Smooth muscle cell (in vitro differentiated cells): Measurements from ENCODE around the gene PRM2. TPM values are rescaled to one million over a fixed set of nuclear protein-coding genes. Genes with fewer than 3 reads are reported as not detected.

Source experiments
- DNase-seq: peaks from one replicate; lab custom pipeline; 2025; ENCODE audit not compliant: unreplicated experiment; lab: John Stamatoyannopoulos, UW
- H2AFZ ChIP-seq: fragments of 200-600 bp; sonication (generic); 2 replicates; pipeline ENCODE4 v1.6.0; 2016; ENCODE audit warnings: antibody characterized with exemption, low read depth, mild to moderate bottlenecking
- H3F3A ChIP-seq: fragments of 200-600 bp; sonication (generic); 2 replicates; pipeline ENCODE4 v1.6.0; 2017; ENCODE audit warnings: antibody characterized with exemption, low read depth
- H3K27ac ChIP-seq: fragments of 200-600 bp; sonication (generic); 2 replicates; pipeline ENCODE4 v1.5.1; 2016; ENCODE audit warnings: low read depth, mild to moderate bottlenecking
- H3K27me3 ChIP-seq: fragments of 200-600 bp; sonication (generic); 2 replicates; pipeline ENCODE4 v1.6.1; 2016; ENCODE audit warnings: low read depth, mild to moderate bottlenecking
- H3K36me3 ChIP-seq: fragments of 200-600 bp; sonication (generic); 2 replicates; pipeline ENCODE4 v1.5.1; 2016; ENCODE audit warnings: low read depth
- H3K4me1 ChIP-seq: fragments of 200-600 bp; sonication (generic); 2 replicates; pipeline ENCODE4 v1.5.1; 2016; ENCODE audit warnings: low read depth
- H3K4me2 ChIP-seq: fragments of 200-600 bp; sonication (generic); 2 replicates; pipeline ENCODE4 v1.6.0; 2016; ENCODE audit warnings: mild to moderate bottlenecking
- H3K4me3 ChIP-seq: fragments of 200-600 bp; sonication (generic); 2 replicates; pipeline ENCODE4 v1.5.1; 2016; ENCODE audit warnings: mild to moderate bottlenecking
- H3K79me2 ChIP-seq: fragments of 200-600 bp; sonication (generic); 2 replicates; pipeline ENCODE4 v1.6.0; 2016; ENCODE audit warnings: low read depth, mild to moderate bottlenecking
- H3K9ac ChIP-seq: fragments of 200-600 bp; sonication (generic); 2 replicates; pipeline ENCODE4 v1.6.0; 2016; ENCODE audit warnings: low read depth
- H3K9me3 ChIP-seq: fragments of 200-600 bp; sonication (generic); replicated peaks from 2 replicates; pipeline ENCODE4 v1.5.1; 2016; ENCODE audit warnings: low read depth
- H4K20me1 ChIP-seq: fragments of 200-600 bp; sonication (generic); 2 replicates; pipeline ENCODE4 v1.6.0; 2016; ENCODE audit warnings: low read depth
- WGBS: methylation state at CpG from one replicate; pipeline ENCODE4 v1.1.7; 2016; ENCODE audit warnings: low lambda C conversion rate; 5-methylcytosine and 5-hydroxymethylcytosine counted together
- polyA plus RNA-seq: library from polyadenylated mRNA; unstranded; fragments of >200 nt; fragmentation: Nextera tagmentation; extraction: Ambion mirVana; gene quantifications from 2 replicates; pipeline ENCODE4 v1.2.1, GENCODE V29; 2016
- total RNA-seq: library from RNA; depleted of rRNA; stranded (reverse); fragments of >200 nt; gene quantifications from 2 replicates; pipeline ENCODE4 v1.2.3, GENCODE V29; 2014
- TF ChIP-seq, protein P1 (sequence below): fragments of 200-600 bp; sonication (generic); IDR thresholded peaks from 2 replicates; pipeline ENCODE4 v1.5.1; 2017; ENCODE audit warnings: borderline replicate concordance, mild to moderate bottlenecking, antibody characterized with exemption; ENCODE audit not compliant: insufficient read depth, poor library complexity, severe bottlenecking

PRM2 gene, protein sequence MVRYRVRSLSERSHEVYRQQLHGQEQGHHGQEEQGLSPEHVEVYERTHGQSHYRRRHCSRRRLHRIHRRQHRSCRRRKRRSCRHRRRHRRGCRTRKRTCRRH
- total RNA-seq (not detected in 2 replicates), polyA plus RNA-seq (not detected in 2 replicates)

DNA sequence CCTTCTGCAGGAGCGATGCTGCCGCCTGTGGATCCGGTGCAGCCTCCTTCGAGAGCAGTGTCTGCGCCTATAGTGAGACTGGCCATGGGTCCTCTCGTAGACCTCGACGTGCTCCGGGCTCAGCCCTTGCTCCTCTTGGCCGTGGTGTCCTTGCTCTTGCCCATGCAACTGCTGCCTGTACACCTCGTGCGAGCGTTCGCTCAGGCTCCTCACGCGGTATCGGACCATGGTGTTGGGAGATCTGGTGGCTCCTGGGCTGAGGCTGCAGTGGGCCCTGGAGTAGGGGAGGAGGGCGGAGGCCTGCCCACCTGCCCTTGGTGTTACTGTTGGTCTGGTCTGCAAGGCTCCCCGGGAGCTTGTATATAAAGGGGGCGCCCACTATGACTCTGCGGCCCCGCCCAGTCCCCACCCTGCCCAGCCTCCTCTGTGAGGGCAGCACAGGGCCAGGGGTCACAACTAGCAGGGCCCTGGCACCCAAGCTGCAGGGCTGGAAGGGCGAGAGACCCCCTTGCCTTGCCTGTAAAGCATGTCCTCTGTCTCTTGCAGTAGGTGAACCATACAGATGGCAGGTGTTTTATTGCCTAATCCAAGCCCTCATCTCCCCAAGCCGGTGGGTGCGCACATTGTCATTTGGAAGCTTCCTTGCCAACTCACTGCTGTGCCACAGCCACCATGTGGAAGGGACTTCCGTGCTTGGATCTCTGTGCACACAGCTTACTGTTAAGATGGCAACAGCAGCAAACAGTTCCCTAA, at the start of gene PRM2:
Gene PRM2, minus strand, starts transcription at position 338 of the 753 bp plus-strand sequence. Its CDS starts 110 bp downstream, at position 228.
- no peaks in the 10 kb centered on the region for H3K79me2 ChIP-seq
- no peak within 1 kb of the TSS for H3K4me2 ChIP-seq
- no peaks in the 10 kb centered on the region for H3K27me3 ChIP-seq
- WGBS: 99% methylated on average over 26 of the region's 26 CpGs
- no peak within 1 kb of the TSS for H3K4me3 ChIP-seq
- no peaks in the 10 kb centered on the region for H3K9me3 ChIP-seq
- DNase-seq: no peak
- TF ChIP-seq, protein P1, sequence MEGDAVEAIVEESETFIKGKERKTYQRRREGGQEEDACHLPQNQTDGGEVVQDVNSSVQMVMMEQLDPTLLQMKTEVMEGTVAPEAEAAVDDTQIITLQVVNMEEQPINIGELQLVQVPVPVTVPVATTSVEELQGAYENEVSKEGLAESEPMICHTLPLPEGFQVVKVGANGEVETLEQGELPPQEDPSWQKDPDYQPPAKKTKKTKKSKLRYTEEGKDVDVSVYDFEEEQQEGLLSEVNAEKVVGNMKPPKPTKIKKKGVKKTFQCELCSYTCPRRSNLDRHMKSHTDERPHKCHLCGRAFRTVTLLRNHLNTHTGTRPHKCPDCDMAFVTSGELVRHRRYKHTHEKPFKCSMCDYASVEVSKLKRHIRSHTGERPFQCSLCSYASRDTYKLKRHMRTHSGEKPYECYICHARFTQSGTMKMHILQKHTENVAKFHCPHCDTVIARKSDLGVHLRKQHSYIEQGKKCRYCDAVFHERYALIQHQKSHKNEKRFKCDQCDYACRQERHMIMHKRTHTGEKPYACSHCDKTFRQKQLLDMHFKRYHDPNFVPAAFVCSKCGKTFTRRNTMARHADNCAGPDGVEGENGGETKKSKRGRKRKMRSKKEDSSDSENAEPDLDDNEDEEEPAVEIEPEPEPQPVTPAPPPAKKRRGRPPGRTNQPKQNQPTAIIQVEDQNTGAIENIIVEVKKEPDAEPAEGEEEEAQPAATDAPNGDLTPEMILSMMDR: no peak
- H3K4me1 ChIP-seq: no peaks in the 10 kb centered on the region
- no peaks in the 10 kb centered on the region for H4K20me1 ChIP-seq
- H3K27ac ChIP-seq: no peak within 1 kb of the TSS
- no peak within 1 kb of the TSS for H3K9ac ChIP-seq
- H3F3A ChIP-seq: no peaks in the 10 kb centered on the region
- H3K36me3 ChIP-seq: no peaks in the 10 kb centered on the region
- no peak within 1 kb of the TSS for H2AFZ ChIP-seq

DNA sequence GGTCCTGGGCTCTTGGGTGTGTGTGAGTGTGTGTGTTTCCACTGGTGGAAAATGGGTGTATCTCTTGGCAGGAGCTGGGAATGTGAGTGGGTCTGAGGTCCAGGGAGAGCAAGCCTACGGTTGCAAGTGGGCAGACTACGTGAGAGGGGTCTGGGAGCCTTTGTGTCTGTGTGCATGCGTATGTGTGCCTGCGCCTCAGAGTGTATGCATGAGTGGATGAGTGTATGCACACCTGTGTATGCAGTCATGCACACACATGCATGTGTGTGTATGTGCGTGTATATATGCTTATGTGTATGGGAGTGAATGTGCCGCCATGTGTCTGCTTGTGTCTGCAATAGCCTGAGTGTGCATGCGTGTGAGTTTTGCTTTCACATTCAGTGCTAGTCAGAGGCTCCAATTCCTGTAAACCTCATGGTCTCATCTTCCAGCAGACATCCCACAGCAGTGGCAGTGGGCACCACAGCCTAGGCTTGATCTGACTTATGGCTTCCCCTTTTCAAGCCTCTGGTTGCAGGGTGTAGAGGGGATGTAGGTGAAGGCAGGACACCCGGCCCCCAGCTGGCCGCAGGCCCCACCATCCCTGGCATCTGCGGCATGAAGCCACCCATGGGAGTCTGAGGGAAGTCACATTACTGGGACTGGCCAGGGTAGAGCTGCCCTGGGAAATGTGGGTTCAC, 49.3 kb upstream of the PRM2 start:
- H3K4me2 ChIP-seq: no peak overlapping the region
- DNase-seq: no peak
- H3F3A ChIP-seq: peaks cover 12% of the 10 kb centered on the region
- H3K27ac ChIP-seq: no peak overlapping the region
- peaks cover 13% of the 10 kb centered on the region for H3K4me1 ChIP-seq
- no peaks in the 10 kb centered on the region for H3K9me3 ChIP-seq
- H4K20me1 ChIP-seq: no peaks in the 10 kb centered on the region
- WGBS: 85% methylated on average over 10 of the region's 10 CpGs
- no peak overlapping the region for H3K4me3 ChIP-seq
- H2AFZ ChIP-seq: no peak overlapping the region
- H3K79me2 ChIP-seq: no peaks in the 10 kb centered on the region
- no peaks in the 10 kb centered on the region for H3K27me3 ChIP-seq
- TF ChIP-seq, protein P1: no peak
- H3K9ac ChIP-seq: no peak overlapping the region
- no peaks in the 10 kb centered on the region for H3K36me3 ChIP-seq

DNA sequence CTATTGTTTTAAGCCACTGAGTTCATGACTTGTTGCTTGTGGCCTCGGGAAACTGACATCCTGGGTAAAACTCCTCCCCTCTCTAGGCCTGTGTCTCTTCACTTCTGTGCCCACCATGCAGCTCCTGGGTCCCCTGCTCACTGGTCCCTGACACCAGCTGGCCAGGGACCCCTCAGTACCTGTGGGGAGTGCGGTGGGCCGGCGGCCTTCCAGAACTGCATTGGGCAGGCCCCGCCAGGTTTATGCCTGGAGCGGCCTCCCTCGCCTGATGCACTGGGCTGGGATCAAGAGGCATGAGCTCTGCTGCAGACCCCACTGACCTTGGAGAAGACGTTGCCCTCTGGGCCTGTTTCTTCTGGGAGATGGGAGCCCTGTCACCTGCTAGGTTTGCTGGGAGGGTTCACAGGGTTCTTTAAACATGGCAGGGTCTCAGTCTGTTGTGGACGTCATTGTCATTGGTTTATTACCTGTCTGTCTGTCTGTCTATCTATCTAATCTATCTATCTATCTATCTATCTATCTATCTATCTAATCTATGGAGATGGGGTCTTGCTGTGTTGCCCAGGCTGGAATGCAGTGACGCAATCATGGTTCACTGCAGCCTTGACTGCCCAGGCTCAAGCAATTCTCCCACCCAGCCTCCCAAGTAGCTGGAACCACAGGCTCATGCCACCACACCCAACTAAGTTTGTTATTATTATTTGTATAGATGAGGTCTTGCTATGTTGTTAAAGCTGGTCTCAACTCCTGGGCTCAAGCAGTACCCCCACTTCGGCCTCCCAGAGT, 47.5 kb upstream of the PRM2 start:
- no peak overlapping the region for H3K4me2 ChIP-seq
- H3K9me3 ChIP-seq: no peaks in the 10 kb centered on the region
- no peaks in the 10 kb centered on the region for H3K79me2 ChIP-seq
- H3K27ac ChIP-seq: no peak overlapping the region
- peaks cover 4% of the 10 kb centered on the region for H3K4me1 ChIP-seq
- WGBS: 94% methylated on average over 11 of the region's 11 CpGs
- no peaks in the 10 kb centered on the region for H3K27me3 ChIP-seq
- no peak overlapping the region for H3K9ac ChIP-seq
- H3K4me3 ChIP-seq: no peak overlapping the region
- no peak overlapping the region for H2AFZ ChIP-seq
- H3F3A ChIP-seq: no peaks in the 10 kb centered on the region
- H3K36me3 ChIP-seq: no peaks in the 10 kb centered on the region
- DNase-seq: no peak
- TF ChIP-seq, protein P1: no peak
- no peaks in the 10 kb centered on the region for H4K20me1 ChIP-seq
